Measurements from ENCODE around the gene KIZ. TPM values are rescaled to one million over a fixed set of nuclear protein-coding genes. Genes with fewer than 3 reads are reported as not detected.

Gene KIZ
- total RNA-seq, 2 experiments from 2014 or later, result 13.2 to 15.2 TPM

DNA sequence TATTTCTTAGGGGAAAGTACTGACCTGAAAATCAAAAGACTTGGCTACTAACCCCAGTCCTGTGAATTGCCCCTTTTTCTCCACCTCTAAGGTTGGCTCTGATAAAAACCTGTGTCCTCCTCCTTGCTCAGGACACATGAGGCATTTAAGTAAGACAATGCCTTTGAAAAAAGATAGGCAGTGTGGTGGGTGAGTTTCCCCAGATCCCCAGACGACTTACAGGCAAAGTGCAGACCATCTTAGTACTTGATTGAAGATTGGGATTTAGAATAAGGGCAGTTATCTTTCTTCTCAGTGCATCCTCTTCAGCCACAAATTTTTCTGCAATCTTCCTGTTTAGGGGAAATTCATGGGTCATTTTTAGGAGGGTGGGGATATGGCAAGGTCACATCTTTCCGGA is 87.8 kb downstream of the KIZ start:
- POLR2A ChIA-PET, result no interaction called here
- Mint-ChIP-seq H3K9me3 (ENCODE audit: low read depth) (no peaks in the 10 kb centered on the region), H3K27me3 (no peaks in the 10 kb centered on the region), H3K27ac (no peak overlapping the region), H3K36me3 (ENCODE audit: low read depth) (peaks cover 2% of the 10 kb centered on the region), H3K4me3 (no peak overlapping the region), H3K4me1 (no peaks in the 10 kb centered on the region)
- intact Hi-C loops (cut with DNase I, micrococcal nuclease), result no loop called here
- DNase-seq (no peak), ATAC-seq (no peak)
- CTCF ChIA-PET, result no interaction called here

DNA sequence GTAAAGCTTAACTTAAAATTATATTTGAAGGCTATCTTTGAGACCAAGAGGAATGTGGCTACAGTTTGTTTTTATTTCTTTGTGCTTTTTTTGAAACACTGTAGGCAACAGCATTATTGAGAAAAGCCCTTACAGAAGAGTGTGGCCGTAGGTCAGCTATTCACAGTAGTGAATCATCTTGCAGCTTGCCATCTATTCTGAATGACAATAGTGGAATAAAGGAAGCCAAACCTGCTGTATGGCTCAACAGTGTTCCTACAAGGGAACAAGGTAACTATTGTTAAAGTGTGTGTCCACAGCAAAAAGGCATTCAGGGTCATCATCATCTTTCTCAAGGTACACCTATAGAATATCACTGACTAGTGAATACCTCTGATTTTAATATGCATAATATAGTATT is 88.5 kb downstream of the KIZ start:
- DNase-seq (no peak), ATAC-seq (no peak)
- H3K27me3 Mint-ChIP-seq, result no peaks in the 10 kb centered on the region
- CTCF ChIA-PET, result no interaction called here
- no peak overlapping the region for H3K4me3 Mint-ChIP-seq
- intact Hi-C loops (cut with DNase I, micrococcal nuclease), result no loop called here
- no peak overlapping the region for H3K27ac Mint-ChIP-seq
- POLR2A ChIA-PET, result no interaction called here
- H3K9me3 Mint-ChIP-seq (ENCODE audit: low read depth), result no peaks in the 10 kb centered on the region
- no peaks in the 10 kb centered on the region for H3K4me1 Mint-ChIP-seq
- peaks cover 5% of the 10 kb centered on the region for H3K36me3 Mint-ChIP-seq (ENCODE audit: low read depth)

DNA sequence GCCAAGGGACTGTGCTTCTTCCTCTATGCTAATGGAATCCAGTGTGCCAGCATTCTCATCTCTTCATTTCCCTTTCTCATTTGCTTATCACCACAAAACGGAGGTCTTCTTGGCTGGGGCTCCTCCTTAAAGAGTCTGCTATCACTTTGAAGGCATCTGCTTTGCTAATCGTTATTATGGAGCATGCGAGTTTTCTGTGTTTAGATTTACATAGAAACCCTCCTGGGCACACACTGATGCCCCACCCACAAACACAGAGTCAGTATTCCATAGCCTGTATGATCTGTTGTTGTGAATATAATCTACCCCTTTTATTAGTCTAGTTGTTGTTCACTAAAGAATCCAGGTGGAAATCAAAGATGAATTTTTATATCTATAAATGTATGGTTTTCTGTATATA is 93.8 kb downstream of the KIZ start:
- no peak overlapping the region for H3K27ac Mint-ChIP-seq
- intact Hi-C loops (cut with DNase I, micrococcal nuclease), result no loop called here
- CTCF ChIA-PET, result interaction anchor here (0.9 to 1.2 kb wide), 2 partner anchors 16 to 326 kb away, joined by 3 read pairs; no protein-coding TSS in a partner anchor
- H3K36me3 Mint-ChIP-seq (ENCODE audit: low read depth), result peaks cover 5% of the 10 kb centered on the region
- POLR2A ChIA-PET, result no interaction called here
- H3K9me3 Mint-ChIP-seq (ENCODE audit: low read depth), result no peaks in the 10 kb centered on the region
- H3K4me1 Mint-ChIP-seq, result no peaks in the 10 kb centered on the region
- no peaks in the 10 kb centered on the region for H3K27me3 Mint-ChIP-seq
- DNase-seq, result no peak
- no peak for ATAC-seq
- no peak overlapping the region for H3K4me3 Mint-ChIP-seq

DNA sequence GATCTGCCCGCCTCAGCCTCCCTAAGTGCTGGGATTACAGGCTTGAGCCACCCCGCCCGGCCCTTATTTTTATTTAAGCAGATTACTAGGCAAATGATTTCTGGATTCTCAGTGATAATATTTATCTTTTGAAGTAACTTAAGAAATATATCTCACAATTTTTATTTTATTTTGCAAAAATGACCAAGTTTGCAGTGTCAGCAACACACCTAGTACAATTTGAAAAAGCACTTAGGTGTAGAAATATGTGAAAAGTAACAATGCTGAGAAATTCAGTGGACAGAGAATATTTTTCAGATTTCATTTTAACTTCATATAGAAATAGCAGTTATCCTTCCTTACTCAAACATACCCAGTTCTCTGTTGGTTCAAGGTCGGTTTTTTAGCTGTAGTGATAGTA is 98.3 kb downstream of the KIZ start:
- CTCF ChIA-PET, result interaction anchor here (3.7 kb wide), 1 partner anchor 11 kb away, joined by 31 read pairs; no protein-coding TSS in a partner anchor
- no peak for DNase-seq
- no peak overlapping the region for H3K4me3 Mint-ChIP-seq
- H3K36me3 Mint-ChIP-seq (ENCODE audit: low read depth), result peaks cover 3% of the 10 kb centered on the region
- ATAC-seq, result no peak
- intact Hi-C loops (cut with DNase I, micrococcal nuclease), result no loop called here
- no peaks in the 10 kb centered on the region for H3K9me3 Mint-ChIP-seq (ENCODE audit: low read depth)
- no peak overlapping the region for H3K27ac Mint-ChIP-seq
- H3K27me3 Mint-ChIP-seq, result no peaks in the 10 kb centered on the region
- POLR2A ChIA-PET, result no interaction called here
- no peaks in the 10 kb centered on the region for H3K4me1 Mint-ChIP-seq

DNA sequence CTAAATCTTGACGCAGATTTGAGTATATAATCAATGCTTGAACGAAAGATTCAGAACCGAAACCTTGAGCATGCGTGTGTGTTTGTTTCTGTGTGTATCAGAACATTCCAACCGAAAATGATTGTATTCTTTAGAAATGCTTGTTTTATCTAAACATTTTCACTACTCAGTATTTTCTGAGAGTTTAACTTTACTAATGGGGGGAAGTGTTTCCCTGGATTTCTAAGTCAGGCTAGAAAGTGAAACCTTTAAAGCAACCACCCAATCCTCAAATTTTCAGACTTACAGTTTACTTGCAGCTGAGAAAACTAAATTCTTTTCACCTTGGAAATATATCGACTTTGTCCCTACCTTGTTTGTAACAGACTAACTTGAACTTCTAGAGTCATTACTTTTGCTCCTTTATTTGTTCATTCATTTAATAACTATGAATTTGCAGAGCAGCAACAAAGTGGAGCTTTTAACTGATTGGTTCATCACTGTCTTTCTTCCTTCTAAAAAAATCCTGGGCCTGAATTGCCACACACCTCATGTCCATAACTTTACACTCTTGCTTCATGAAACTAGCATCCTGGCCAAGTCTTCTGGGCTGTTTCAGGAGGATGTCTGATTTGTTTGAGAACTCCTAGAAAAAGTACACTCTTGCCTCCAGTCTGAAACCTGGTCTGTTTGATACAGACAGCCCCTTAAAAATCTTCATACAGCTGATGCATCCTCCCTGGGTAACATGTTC is 99.5 kb downstream of the KIZ start:
- no peaks in the 10 kb centered on the region for H3K9me3 Mint-ChIP-seq (ENCODE audit: low read depth)
- ChIA-PET CTCF (interaction anchor here (0.7 to 3.7 kb wide), 3 partner anchors 10 to 280 kb away, joined by 3 to 31 read pairs (median 4); no protein-coding TSS in a partner anchor), POLR2A (no interaction called here)
- H3K4me3 Mint-ChIP-seq, result no peak overlapping the region
- no peak for DNase-seq
- no peak overlapping the region for H3K27ac Mint-ChIP-seq
- ATAC-seq, result no peak
- H3K27me3 Mint-ChIP-seq, result no peaks in the 10 kb centered on the region
- no peaks in the 10 kb centered on the region for H3K4me1 Mint-ChIP-seq
- intact Hi-C loops (cut with DNase I, micrococcal nuclease), result no loop called here
- peaks cover 4% of the 10 kb centered on the region for H3K36me3 Mint-ChIP-seq (ENCODE audit: low read depth)

DNA sequence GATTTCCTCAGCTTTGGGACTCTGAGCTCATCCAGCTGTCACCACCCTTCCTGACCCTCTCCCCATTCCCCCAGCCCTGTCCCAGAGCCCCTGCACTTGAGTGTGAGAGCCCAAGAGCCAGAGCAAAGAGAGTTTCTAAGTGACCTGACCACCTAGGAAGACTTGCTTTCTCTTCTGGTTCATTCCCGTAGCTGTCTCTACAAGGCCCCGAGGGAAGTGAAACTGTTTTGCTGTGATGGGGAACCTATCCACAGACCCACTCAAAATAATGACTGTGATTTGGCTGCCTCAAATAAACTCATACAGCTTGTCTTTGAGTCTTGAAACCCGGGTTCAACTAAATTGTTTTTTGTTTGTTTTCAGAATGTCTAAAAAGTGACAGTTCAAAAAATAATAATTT is 102.6 kb downstream of the KIZ start:
- no peak for DNase-seq
- CTCF ChIA-PET, result interaction anchor here (0.6 to 0.9 kb wide), 2 partner anchors 277 to 368 kb away, joined by 3 read pairs; no protein-coding TSS in a partner anchor
- no peak for ATAC-seq
- H3K4me1 Mint-ChIP-seq, result no peaks in the 10 kb centered on the region
- H3K27me3 Mint-ChIP-seq, result no peaks in the 10 kb centered on the region
- no peak overlapping the region for H3K4me3 Mint-ChIP-seq
- peaks cover 9% of the 10 kb centered on the region for H3K36me3 Mint-ChIP-seq (ENCODE audit: low read depth)
- no peak overlapping the region for H3K27ac Mint-ChIP-seq
- H3K9me3 Mint-ChIP-seq (ENCODE audit: low read depth), result no peaks in the 10 kb centered on the region
- intact Hi-C loops (cut with DNase I, micrococcal nuclease), result no loop called here
- POLR2A ChIA-PET, result no interaction called here

DNA sequence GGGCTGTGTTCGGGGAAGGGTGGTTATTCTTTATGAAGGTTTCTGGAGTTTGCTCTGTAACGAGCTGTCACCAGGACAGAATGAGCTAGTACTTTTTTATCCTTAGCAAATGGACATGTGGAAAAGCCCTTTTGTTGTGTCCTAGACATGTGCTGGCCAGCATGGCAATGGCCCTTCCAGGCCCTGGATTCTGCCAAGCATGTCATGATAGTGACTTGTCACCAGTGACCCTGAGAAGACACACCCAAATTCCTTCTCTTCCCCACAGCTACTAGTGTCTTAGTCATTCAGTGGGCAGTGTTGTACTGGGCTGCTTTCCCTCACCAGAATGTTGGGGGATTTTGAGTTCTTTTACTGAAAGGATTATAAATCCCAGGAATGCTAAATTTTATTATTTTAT is 103.3 kb downstream of the KIZ start:
- POLR2A ChIA-PET, result no interaction called here
- Mint-ChIP-seq H3K27ac (no peak overlapping the region), H3K4me3 (no peak overlapping the region), H3K27me3 (no peaks in the 10 kb centered on the region), H3K36me3 (ENCODE audit: low read depth) (peaks cover 9% of the 10 kb centered on the region), H3K4me1 (no peaks in the 10 kb centered on the region), H3K9me3 (ENCODE audit: low read depth) (no peaks in the 10 kb centered on the region)
- no peak for DNase-seq
- intact Hi-C loops (cut with DNase I, micrococcal nuclease), result no loop called here
- no peak for ATAC-seq
- CTCF ChIA-PET, result interaction anchor here (0.6 to 0.9 kb wide), 3 partner anchors 176 to 353 kb away, joined by 3 read pairs; no protein-coding TSS in a partner anchor

DNA sequence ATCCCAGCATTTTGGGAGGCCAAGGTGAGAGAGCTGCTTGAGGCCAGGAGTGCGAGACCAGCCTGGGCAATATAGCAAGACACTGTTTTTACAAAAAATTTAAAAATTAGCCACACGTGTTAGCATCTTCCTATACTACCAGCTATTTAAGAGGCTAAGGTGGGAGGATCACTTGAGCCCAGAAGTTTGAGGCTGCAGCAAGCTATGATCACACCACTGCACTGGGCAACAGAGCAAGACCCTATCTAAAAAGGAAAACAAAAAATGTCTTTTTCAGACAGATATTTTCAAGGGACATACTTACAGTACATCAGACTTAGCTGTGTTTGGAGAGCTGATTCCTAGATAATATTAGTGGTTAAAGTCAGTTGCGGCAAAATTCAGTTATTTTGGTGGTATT is 104.3 kb downstream of the KIZ start:
- Mint-ChIP-seq H3K27ac (no peak overlapping the region), H3K27me3 (no peaks in the 10 kb centered on the region), H3K9me3 (ENCODE audit: low read depth) (no peaks in the 10 kb centered on the region), H3K4me3 (no peak overlapping the region), H3K36me3 (ENCODE audit: low read depth) (peaks cover 9% of the 10 kb centered on the region), H3K4me1 (no peaks in the 10 kb centered on the region)
- ATAC-seq (no peak), DNase-seq (no peak)
- ChIA-PET POLR2A (no interaction called here), CTCF (interaction anchor here (0.7 to 0.9 kb wide), 3 partner anchors 51 to 275 kb away, joined by 3 to 4 read pairs (median 3); no protein-coding TSS in a partner anchor)
- intact Hi-C loops (cut with DNase I, micrococcal nuclease), result loop anchor here in 1 of 2 experiments (10.0 kb wide), 1 partner anchor 465 kb away; no protein-coding TSS in a partner anchor

DNA sequence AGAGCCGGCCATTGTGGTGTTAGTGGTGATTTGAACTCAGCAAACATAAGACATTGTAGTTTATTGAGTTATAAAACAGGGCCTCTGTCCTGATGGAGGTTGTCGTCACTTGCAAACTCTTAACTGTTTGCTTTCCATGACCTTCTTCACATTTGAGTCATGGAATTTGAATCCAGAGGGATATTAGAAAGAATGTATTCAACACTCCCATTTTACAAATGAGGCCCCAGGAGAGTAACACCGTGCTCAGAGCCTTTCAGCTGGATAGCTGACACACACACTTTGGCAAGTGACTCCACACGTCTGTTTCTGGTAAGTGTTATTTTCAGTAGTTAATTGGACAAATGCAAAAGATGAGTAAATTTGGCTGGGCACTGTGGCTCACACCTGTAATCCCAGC is 104.8 kb downstream of the KIZ start:
- DNase-seq, result no peak
- ATAC-seq, result no peak
- Mint-ChIP-seq H3K9me3 (ENCODE audit: low read depth) (no peaks in the 10 kb centered on the region), H3K27me3 (no peaks in the 10 kb centered on the region), H3K4me3 (no peak overlapping the region), H3K36me3 (ENCODE audit: low read depth) (peaks cover 9% of the 10 kb centered on the region), H3K4me1 (peaks cover under 1% of the 10 kb centered on the region), H3K27ac (no peak overlapping the region)
- ChIA-PET POLR2A (no interaction called here), CTCF (no interaction called here)
- intact Hi-C loops (cut with DNase I, micrococcal nuclease), result loop anchor here in 1 of 2 experiments (10.0 kb wide), 1 partner anchor 464 kb away; no protein-coding TSS in a partner anchor

DNA sequence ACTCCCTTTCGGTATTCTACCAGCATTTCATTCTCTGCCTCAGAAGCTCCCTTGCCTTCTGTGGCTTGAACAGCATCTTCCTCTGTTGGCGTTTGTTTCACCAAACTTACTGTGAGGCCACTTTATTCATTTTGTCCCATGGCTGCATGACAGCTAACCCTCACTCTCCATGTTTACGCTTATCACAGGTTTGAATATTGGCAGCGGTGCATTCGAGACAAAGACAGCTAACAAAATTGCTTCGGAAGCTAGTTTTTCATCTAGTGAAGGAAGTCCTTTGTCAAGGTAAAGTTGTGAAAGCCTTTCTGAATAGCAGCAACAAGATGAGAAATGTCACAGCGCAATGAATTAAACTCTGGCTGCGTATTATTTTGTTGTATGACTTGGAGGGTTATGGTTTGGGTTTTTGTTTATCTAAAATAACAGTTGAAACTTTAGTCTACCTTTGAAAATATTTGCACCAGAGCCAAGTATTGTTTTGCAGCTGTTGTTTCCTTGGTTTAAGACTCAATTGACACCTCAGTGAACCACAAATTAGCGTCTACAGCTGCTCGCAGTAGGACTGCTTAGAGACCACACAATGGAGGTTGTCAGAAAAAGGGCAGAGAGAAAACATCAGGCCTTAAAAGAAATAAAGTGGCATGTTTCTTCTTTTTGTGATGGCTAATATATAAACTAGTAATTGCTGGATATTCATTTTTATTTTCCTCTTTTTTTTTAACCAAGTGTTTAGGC is 106.8 kb downstream of the KIZ start:
- Mint-ChIP-seq H3K27me3 (no peaks in the 10 kb centered on the region), H3K4me3 (no peak overlapping the region), H3K4me1 (peaks cover 3% of the 10 kb centered on the region), H3K36me3 (ENCODE audit: low read depth) (peaks cover 9% of the 10 kb centered on the region), H3K27ac (no peak overlapping the region), H3K9me3 (ENCODE audit: low read depth) (no peaks in the 10 kb centered on the region)
- CTCF ChIA-PET, result interaction anchor here (0.6 to 1.9 kb wide), 4 partner anchors 14 to 369 kb away, joined by 3 to 15 read pairs (median 4); no protein-coding TSS in a partner anchor
- ATAC-seq, result no peak
- POLR2A ChIA-PET, result no interaction called here
- intact Hi-C loops (cut with DNase I, micrococcal nuclease), result loop anchor here in 1 of 2 experiments (10.0 kb wide), 1 partner anchor 462 kb away; no protein-coding TSS in a partner anchor
- DNase-seq, result no peak

DNA sequence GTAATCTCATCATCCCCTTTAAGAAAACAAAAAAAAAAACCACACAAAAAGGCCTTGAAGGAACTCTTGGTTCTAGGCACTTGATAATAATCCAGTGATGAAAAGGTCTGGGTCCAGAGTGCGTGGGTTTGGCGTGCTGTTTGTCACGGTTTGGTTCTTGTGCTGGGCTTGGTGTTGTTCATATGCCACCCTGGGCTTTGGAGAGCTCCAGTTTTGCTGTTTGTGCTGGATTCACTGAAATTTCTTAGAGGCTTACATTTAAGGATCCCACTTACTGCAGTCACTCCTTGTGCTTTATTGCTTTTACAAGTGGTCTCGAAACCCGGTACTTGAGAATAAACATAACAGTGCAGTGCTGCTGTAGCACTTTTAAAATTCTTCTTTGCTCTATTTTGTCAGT is 108.4 kb downstream of the KIZ start:
- ChIA-PET POLR2A (no interaction called here), CTCF (interaction anchor here (0.6 to 5.1 kb wide), 18 partner anchors 8 to 467 kb away, joined by 3 to 179 read pairs (median 9); no protein-coding TSS in a partner anchor)
- no peak for ATAC-seq
- Mint-ChIP-seq H3K9me3 (ENCODE audit: low read depth) (no peaks in the 10 kb centered on the region), H3K27me3 (no peaks in the 10 kb centered on the region), H3K27ac (no peak overlapping the region), H3K4me1 (peaks cover 3% of the 10 kb centered on the region), H3K4me3 (no peak overlapping the region), H3K36me3 (ENCODE audit: low read depth) (peaks cover 5% of the 10 kb centered on the region)
- intact Hi-C loops (cut with DNase I, micrococcal nuclease), result loop anchor here in 1 of 2 experiments (10.0 kb wide), 1 partner anchor 460 kb away; no protein-coding TSS in a partner anchor
- DNase-seq, result no peak

Data from activated CD4-positive, alpha-beta T cell treated with anti-CD3 and anti-CD28 coated beads for 36 hours (primary cell).